GM19239 (cell line): Measurements from ENCODE around the gene UBL5.

Experiments
- DNase-seq: peaks from one replicate; pipeline ENCODE4 v3.0.0; 2011; ENCODE audit warnings: low spot score; ENCODE audit not compliant: insufficient read length
- FAIRE-seq: peaks from 2 replicates; lab custom pipeline; 2011; peaks lifted over from hg19 to GRCh38; lab: Jason Lieb, UNC

The UBL5 gene

DNA sequence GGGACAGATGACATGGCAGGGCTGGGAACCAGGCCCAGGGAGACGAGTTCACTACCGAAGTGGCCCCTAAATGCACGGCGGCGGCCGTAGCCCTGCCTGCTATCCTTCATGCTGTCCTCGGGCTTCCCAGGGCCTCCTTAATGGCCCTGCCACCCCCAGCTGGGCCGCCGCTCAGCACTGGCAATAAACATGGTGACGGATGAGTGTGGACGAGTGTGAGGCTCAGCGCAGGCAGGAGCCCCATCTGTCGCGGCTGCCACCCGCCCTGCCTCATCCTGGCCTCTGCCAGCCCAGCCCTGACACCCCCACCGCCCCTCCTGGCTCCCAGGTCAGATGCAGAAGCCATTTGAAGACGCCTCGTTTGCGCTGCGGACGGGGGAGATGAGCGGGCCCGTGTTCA, 21.0 kb downstream of the UBL5 start:
- FAIRE-seq (no peak), DNase-seq (no peak)

DNA sequence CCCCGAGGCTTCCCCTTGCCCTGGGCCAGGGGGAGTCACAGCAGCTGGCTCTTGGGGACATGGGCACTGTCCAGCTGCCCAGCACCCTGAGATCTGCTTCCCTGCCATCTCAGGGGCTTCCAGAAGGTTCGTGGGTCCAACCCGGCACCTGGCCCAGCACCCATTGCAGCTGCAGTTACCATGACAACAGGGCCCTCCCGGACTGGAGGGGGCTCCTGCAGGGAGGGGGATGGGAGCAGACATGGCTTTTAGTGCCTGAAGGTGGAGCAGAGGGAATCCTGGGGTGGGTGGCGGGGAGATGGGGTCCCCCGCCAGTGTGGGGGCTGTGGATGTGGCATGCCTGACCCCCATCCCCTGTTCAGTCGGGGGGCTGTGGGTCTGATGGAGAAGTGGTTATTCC, 22.1 kb downstream of the UBL5 start:
- no peak for DNase-seq
- FAIRE-seq, result no peak

DNA sequence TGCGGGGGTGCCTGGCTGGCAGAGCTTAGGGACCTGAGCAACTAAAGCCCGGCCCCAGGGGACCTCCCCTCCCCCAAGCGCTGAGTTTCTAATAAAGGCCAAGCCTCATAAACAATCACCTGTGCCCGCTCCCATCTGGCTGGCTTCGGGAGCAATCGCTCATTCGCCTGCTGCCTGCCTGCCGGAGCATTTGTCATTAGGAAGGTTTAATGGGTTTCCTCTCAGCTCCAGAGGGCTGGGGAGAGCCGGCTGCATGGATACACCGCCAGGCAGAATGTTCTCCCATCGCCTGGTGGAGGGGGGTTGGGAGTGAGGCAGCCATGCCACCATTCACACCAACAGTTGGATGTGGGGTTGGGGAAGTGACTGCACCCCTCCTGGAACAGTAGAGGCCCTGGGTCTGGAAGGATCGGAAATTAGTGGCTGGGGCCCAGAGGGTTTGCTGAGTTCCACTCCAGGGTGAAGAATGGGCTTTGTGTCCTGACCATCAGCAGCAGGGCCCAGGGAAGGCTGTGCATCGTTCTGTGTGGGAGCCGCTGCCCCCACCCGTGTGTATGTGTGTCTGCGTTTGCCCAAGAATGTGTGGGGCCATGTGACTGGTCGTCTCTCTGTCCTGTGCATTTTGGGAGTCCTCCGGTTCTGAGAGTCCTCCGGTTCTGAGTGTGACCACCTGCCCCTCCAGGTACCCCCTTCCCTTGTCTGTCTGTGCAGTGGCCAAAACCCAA, 22.7 kb downstream of the UBL5 start:
- FAIRE-seq, result no peak
- no peak for DNase-seq

DNA sequence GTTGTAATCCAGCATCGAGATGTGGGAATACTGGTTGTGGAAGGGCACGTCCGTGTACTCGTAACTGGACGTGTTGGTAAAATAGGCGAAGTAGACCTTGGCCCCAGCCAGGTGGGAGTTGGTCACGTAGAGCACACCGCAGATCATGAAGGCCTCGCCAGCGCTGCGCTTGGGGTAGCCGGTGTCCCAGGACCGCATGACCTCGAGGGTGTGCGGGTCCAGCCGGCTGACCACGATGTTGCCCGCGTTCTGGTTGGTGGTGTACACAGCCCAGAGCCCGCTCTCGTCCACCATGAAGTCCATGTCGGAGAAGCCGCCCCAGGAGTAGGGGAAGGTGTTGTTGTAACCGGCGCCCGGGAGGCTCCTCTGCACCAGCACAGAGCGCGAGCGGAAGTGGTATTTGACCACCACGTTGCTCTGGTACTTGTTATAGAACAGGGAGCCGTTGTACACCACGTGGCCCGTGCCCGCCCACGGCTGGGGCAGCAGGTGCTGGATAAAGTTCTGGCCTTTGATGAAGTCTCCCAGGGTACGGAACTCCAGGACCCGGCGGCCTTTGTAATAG, 26.6 kb downstream of the UBL5 start:
- FAIRE-seq, result no peak

DNA sequence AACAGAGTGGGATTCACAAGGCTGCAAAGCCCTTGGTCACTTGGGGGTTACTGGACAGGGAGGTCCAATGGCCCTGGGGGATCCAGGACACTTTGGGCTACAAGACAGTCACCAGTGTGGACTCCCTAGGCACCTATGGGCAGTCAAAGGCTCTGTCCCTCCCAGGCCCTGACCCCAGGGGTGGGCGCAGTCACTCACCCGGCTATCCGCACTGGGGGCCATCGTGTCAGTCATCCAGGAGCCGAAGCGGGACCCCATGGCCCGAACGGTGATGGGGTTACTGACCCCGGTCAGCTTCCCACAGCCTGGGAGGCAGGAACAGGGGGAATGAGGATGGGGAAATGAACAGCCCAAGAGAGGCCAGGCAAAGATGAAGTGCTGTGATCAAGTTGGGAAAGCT, 28.9 kb downstream of the UBL5 start:
- DNase-seq (no peak), FAIRE-seq (no peak)

More for the DNA sequence above, 26.6 kb downstream of the UBL5 start:
- no peak for DNase-seq

DNA sequence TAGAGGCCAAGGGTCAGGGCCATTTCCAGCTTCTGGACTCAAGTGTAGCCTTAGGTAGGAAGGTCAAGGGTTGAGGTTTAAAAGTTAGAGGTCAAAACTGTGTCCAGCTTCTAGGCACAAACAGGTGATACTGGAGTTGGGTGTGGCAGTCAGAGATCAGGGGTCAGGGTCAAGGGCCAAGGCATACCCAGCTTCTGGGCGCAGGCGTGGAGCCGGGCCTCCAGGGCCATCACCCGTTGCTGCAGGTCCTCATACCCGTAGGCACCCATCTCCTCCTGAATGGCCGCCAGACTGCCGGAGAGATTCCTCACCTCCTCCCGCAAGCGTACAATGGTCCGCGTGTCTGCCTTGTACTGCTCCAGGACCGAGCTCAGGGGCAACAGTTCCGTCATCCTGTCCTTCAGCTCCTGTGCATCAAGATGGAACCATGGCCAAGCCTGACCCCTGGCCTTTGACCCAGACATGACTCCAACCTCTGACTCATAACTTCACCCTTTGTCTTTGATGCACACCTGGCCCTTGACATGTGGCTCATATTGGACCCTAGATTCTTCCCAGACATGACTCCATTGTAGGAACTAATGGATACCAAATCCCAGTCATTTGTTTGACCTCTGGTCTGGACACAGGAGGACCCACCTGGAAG, 29.5 kb downstream of the UBL5 start:
- FAIRE-seq, result no peak
- no peak for DNase-seq

DNA sequence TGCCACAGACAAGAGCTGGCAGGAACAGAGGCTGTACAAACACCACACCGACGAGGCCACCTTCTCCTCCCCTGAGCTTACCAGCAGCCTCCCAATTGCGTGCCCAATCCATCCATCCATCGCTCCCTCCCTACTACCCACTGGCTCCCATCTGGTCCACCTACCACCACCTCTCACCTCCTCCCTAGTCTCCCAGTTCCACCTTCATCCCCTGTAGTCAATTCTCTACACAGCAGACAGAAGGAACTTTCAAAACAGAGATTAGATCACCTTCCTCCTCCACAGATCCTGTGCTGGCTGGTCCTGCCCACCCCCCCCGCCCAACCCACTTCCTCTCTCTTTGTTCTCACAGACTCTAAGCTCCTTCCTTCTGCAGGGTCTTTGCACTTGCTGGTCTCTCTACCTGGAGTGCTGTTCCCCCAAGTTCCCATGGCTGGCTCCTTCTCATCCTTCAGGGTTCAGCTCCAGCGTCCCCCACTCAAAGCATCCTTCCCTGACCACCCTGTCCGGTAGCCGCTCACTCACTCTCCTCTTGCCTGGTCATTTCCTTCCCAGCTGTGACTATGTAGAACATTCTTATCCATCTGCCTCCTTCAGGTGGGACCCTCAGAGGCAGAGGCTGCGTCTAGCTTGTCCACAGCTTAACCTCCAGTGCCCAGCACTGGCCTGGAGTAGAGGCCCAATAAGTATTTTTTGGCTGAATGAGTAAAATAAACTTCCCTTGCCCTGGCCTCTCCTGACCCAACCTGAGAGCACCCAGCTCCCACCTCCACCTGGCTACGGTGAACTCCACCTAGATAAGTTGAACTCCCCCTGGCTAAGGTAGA, 30.4 kb downstream of the UBL5 start:
- no peak for DNase-seq
- no peak for FAIRE-seq

DNA sequence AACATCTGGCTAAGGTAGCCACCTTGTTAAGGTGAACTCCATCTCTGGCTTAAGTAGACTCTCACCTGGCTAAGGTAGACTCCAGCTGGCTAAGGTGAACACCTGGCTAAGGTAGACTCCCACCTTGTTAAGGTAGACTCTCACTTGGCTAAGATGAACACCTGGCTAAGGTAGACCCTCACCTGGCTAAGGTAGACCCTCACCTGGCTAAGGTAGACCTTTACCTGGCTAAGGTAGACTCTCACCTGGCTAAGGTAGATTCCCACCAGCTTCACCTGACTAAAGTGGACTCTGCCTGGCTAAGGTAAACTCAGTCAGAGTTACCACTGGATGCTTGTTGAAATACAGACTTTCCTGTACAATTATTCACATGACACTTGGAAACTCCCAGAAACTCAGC, 31.0 kb downstream of the UBL5 start:
- FAIRE-seq, result no peak
- DNase-seq, result no peak

DNA sequence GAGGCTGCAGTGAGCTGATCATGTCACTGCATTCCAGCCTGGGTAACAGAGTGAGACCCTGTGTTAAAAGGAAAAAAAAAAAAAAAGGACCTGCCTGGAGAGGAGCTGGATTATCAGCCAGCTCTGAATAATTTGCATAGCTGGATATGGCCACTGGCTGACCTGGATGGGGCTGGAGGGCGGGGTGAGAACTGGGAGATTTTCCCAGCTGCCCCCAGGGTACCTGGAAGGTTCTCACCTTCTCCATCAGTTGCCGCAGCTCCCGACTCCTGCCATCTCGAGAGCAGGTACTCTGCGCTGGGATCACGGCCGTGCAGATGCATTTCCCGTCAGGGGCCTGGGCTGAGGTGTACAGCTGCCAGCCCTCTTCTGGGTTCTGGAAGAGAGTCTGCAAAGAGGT, 32.7 kb downstream of the UBL5 start:
- FAIRE-seq (no peak), DNase-seq (no peak)

DNA sequence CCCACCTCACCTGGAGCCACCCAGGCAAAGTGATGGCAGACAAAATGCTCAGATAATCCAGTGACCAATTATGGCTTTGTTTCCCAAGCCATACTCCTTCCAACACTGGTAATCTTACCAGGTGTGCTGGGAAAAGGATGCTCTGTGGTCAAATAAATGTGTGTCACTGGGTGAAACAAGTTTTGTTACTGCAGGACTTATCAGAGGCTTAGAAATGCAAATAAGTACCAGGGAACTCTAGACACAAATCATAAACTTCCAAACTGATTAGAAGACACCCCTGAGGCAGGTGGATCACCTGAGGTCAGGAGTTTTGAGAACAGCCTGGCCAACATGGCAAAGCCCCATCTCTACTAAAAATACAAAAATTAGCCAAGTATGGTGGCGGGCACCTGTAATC, 33.8 kb downstream of the UBL5 start:
- FAIRE-seq (no peak), DNase-seq (no peak)

DNA sequence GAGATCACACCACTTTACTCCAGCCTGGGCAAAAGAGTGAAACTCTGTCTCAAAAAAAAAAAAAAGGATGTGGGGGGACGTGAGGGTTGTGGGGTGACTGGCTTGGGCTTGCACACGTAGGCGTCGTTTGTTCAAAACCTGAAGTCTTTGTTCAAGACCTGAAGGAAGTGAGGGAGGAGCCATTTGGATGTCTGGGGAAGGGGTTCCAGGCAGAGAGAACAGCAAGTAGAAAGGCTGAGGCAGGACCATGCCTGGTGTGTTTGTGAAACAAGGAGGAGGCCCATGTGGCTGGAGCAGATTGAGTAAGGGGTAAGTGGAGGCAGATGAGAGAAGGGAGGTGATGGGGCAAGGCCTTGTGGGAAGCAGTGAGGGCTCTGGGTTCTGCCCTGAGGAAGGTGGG, 35.2 kb downstream of the UBL5 start:
- DNase-seq, result no peak
- no peak for FAIRE-seq

DNA sequence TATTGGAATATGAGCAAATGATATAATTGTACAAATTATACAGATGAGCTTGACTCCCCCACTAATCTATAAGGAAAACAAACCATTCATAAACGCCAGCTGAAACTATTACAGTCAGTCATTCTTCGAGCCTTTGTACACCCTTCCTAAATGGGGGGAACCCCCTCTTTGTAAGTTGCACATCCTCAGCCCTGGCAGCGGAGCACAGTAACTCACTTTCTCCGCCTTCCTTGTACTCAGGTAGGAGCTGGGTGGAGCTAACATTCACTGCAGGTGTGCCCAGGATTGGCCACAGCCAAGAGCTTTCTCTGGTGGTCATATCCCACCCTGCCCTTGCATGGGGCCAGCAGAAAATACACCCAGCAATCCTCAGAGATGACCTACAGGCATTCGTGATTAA, 36.0 kb downstream of the UBL5 start:
- FAIRE-seq (no peak), DNase-seq (no peak)

DNA sequence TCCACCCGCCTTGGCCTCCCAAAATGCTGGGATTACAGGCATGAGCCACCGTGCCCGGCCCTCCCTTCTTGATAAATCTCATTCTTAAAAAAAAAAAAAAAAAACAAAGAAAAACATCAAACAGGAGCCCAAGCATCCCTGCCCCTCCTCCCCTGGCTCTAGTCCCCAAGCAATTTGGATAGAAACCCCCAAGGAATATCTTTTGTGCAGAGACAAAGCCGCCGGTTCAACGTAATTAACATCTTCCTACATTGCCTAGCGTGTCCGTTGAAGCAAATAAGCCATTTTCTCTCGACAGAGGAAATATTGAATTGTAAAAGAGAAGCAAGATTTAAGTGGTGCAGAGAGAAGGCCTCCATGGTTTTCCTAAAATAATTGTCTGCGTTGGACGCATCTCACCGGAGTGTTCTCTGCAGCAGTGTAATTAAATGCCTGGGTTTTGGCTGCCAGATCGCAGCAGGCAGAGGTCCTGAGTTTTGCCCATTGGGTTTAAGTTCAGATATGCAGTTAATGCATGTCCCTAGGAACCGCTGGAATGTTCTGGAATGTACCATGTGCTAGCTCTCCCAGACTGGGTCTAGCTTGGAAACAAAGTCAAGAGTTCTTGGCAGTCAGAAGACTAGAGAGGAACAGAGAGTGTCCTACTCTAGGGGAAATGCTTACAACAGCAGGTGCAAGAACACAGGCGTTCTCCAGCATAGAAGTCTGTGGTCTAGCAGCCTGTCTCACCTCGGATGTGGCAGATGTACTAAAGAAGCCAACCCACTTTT, 38.2 kb downstream of the UBL5 start:
- no peak for FAIRE-seq
- no peak for DNase-seq

DNA sequence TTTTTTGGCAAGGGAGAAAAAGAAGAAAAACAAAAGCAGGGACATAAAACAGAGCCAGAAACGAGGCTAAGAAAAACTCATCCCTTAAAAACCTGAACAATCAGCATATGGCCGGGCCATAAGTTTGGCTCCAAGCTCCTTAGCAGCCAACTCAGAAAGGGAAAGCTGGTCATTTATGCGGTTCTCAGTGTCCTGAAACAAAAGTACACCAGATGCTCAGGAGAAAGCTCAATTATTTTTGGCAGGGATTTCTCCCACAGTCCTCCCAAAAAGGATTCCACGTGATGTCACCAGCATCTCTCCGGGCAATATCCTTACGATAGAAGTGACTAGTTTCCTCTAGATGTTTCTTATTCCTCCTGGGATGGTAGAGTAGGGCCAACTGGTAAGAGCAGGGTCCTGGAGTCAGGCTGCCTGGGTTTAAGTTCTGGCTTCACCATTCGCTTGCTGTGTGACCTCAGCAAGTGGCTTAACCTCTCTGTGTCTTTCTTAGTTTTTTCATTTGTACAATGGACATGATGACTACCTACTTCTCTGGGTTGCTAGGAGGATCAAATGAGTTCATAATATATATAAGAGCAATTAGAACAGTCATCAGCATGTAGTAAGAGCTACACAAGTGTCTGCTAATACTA, 41.4 kb downstream of the UBL5 start:
- DNase-seq (no peak), FAIRE-seq (no peak)

DNA sequence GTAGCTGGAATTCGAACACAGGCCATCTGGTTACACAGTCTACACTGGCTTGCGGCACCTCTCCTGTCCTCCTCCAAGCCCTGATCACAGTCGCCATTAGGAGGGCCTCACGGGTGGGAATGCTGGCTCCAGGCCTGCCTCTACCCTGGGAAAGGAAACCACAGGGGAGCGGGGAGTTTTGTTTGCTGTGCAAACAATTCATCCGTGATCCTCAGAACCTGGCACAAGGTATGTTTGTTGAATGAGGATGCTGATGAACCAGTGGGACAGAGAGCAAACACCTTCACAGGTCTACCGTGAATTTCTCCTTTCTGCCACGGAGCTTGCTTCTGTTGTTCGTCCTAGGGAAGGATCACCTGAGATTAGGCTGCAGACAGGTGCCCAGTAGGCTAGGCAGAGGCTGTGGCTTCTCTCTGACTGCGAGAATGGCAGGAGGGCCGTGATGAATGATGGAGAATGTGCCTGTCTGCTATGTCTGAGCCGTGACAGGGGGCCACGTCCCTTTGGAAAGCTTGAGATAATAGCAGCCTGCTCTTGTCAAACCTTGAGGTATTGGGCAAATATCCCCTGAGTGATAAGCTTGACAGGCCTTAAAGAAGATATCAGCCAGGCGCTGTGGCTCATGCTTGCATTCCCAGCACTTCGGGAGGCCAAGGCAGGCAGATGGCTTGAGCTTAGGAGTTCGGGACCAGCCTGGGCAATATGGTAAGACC, 44.1 kb downstream of the UBL5 start:
- DNase-seq, result no peak
- no peak for FAIRE-seq

DNA sequence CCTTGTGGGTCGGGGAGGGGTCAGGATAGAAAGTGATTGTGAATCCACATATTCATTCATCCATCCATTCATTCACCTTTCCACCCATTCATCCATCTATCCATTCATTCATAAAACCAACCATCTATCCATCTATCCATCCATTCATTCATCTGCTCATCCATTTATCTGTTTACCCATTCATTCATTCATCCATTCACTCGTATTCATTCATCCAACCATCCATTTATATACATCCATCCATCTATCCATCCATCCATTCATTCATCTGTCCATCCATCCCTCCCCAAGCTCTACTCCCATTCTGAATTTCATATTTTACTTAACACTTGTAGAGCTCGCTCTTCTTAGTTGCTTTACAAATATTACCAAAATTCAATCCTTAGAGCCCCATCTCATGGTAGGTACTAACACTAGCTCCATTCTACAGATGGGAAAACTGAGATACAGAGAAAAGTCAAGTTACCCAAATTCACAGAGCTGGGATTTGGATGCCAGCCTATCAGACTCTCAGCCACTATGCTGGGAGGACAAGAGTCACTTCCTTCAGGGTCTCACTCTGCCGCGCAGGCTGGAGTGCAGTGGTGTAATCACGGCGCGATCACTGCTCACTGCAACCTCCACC, 45.0 kb downstream of the UBL5 start:
- no peak for DNase-seq
- FAIRE-seq, result no peak

DNA sequence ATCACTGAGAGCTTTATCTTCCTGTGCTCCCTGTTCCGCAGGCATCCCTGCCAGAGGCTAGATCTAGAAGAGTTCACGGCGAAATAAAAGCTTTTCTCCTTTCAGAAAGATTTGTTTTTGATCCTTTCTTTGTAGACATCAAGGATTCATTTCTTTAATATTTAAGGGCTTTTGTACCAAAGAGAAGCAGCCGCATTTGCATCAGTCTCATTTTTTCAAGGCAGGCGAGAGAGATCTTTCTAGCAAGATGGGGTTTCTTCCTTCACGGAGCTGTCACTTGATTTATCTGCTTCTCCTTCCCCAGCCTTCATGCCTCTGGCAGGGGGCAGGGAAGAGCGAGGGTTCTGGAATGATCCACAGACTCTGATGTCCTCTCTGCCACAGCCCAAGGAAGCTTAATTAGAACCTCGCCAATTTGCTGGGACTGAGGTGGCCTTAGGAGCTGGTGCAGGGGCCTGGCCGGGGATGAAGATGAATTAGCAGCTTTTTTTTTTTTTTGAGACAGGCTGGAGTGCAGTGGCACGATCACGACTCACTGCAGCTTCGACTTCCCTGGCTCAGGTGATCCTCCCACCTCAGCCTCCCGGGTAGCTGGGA, 47.4 kb downstream of the UBL5 start:
- no peak for FAIRE-seq
- no peak for DNase-seq

DNA sequence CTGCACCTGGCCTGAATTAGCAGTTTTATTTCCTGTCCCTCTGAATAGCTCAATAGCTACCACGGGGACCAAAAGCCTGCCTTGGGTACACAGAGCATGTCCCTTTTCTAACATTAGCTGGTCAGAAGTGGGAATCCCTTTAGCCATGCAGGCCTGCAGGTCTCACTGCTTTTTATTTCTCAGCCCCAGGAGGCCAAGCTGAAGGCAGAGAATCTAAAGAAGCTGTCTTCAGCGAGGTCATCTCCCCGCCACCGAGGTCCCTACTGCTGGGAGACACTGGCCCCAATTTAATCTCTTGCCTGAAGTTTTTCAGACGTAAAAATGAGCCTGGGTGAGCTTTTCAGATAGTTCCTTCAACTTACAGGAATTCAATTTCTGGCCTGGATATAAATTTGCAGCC, 48.1 kb downstream of the UBL5 start:
- FAIRE-seq, result no peak
- DNase-seq, result no peak
